Smooth muscle cell (in vitro differentiated cells): ENCODE results near the gene FBXW12. TPM values are rescaled to one million over a fixed set of nuclear protein-coding genes. Genes with fewer than 3 reads are reported as not detected.

Experiments
- DNase-seq: peaks from one replicate; lab custom pipeline; 2025; ENCODE audit not compliant: unreplicated experiment; lab: John Stamatoyannopoulos, UW
- H2AFZ ChIP-seq: fragments of 200-600 bp; sonication (generic); 2 replicates; pipeline ENCODE4 v1.6.0; 2016; ENCODE audit warnings: antibody characterized with exemption, low read depth, mild to moderate bottlenecking
- H3F3A ChIP-seq: fragments of 200-600 bp; sonication (generic); 2 replicates; pipeline ENCODE4 v1.6.0; 2017; ENCODE audit warnings: antibody characterized with exemption, low read depth
- H3K27ac ChIP-seq: fragments of 200-600 bp; sonication (generic); 2 replicates; pipeline ENCODE4 v1.5.1; 2016; ENCODE audit warnings: low read depth, mild to moderate bottlenecking
- H3K27me3 ChIP-seq: fragments of 200-600 bp; sonication (generic); 2 replicates; pipeline ENCODE4 v1.6.1; 2016; ENCODE audit warnings: low read depth, mild to moderate bottlenecking
- H3K36me3 ChIP-seq: fragments of 200-600 bp; sonication (generic); 2 replicates; pipeline ENCODE4 v1.5.1; 2016; ENCODE audit warnings: low read depth
- H3K4me1 ChIP-seq: fragments of 200-600 bp; sonication (generic); 2 replicates; pipeline ENCODE4 v1.5.1; 2016; ENCODE audit warnings: low read depth
- H3K4me2 ChIP-seq: fragments of 200-600 bp; sonication (generic); 2 replicates; pipeline ENCODE4 v1.6.0; 2016; ENCODE audit warnings: mild to moderate bottlenecking
- H3K4me3 ChIP-seq: fragments of 200-600 bp; sonication (generic); 2 replicates; pipeline ENCODE4 v1.5.1; 2016; ENCODE audit warnings: mild to moderate bottlenecking
- H3K79me2 ChIP-seq: fragments of 200-600 bp; sonication (generic); 2 replicates; pipeline ENCODE4 v1.6.0; 2016; ENCODE audit warnings: low read depth, mild to moderate bottlenecking
- H3K9ac ChIP-seq: fragments of 200-600 bp; sonication (generic); 2 replicates; pipeline ENCODE4 v1.6.0; 2016; ENCODE audit warnings: low read depth
- H3K9me3 ChIP-seq: fragments of 200-600 bp; sonication (generic); replicated peaks from 2 replicates; pipeline ENCODE4 v1.5.1; 2016; ENCODE audit warnings: low read depth
- H4K20me1 ChIP-seq: fragments of 200-600 bp; sonication (generic); 2 replicates; pipeline ENCODE4 v1.6.0; 2016; ENCODE audit warnings: low read depth
- CTCF ChIP-seq: fragments of 200-600 bp; sonication (generic); IDR thresholded peaks from 2 replicates; pipeline ENCODE4 v1.5.1; 2017; ENCODE audit warnings: borderline replicate concordance, mild to moderate bottlenecking, antibody characterized with exemption; ENCODE audit not compliant: insufficient read depth, poor library complexity, severe bottlenecking
- WGBS: methylation state at CpG from one replicate; pipeline ENCODE4 v1.1.7; 2016; ENCODE audit warnings: low lambda C conversion rate; 5-methylcytosine and 5-hydroxymethylcytosine counted together
- polyA plus RNA-seq: library from polyadenylated mRNA; unstranded; fragments of >200 nt; fragmentation: Nextera tagmentation; extraction: Ambion mirVana; gene quantifications from 2 replicates; pipeline ENCODE4 v1.2.1, GENCODE V29; 2016
- total RNA-seq: library from RNA; depleted of rRNA; stranded (reverse); fragments of >200 nt; gene quantifications from 2 replicates; pipeline ENCODE4 v1.2.3, GENCODE V29; 2014

The FBXW12 gene
- total and polyA plus RNA-seq, 2 experiments from 2014 or later: 0.07 TPM; not detected in 1

DNA sequence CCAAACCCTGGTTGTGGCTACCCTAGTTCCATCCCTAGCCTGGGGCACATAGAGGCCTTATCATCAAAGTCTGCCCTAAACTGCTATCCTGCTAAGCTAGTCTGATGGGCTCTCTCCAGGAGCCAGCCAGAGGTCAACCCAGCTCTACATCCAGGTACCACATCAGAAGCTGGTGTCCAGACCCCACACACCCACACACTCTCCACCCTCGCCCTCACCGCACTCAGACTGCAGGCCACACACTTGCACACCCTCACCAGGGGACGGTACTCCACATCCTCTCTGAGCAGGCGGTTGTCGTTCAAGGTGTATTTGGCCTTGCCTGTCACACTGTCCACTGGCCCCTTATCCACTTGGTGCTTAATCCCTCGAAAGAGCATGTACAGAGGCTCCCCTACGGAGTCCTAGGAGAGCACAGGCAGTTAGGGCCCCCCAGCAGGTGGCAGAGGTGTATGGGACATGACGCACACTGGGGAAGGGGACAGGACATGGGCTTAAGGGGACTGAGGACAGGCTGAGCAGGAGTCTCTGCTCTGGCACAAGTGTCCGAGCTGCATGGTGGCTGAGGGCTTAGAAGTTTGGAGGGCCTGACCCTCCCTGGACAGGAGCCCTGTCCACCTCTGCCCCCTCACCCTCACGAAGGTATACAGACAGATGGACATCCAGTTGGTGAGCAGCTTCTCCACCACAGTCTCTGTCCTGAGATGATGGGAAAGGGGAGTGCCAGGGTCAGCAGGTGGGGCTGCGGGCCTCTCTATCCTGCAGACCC is 39.8 kb downstream of the FBXW12 start:
- H3K27me3 ChIP-seq: no peaks in the 10 kb centered on the region
- H3K9ac ChIP-seq: no peak overlapping the region
- no peaks in the 10 kb centered on the region for H3K9me3 ChIP-seq
- no peaks in the 10 kb centered on the region for H3K4me1 ChIP-seq
- H4K20me1 ChIP-seq: no peaks in the 10 kb centered on the region
- DNase-seq: no peak
- WGBS: 96% methylated on average over 11 of the region's 11 CpGs
- H3K4me2 ChIP-seq: no peak overlapping the region
- no peak for TF ChIP-seq CTCF
- no peaks in the 10 kb centered on the region for H3K79me2 ChIP-seq
- no peaks in the 10 kb centered on the region for H3F3A ChIP-seq
- H3K36me3 ChIP-seq: no peaks in the 10 kb centered on the region
- no peak overlapping the region for H3K27ac ChIP-seq
- no peak overlapping the region for H3K4me3 ChIP-seq
- no peak overlapping the region for H2AFZ ChIP-seq

DNA sequence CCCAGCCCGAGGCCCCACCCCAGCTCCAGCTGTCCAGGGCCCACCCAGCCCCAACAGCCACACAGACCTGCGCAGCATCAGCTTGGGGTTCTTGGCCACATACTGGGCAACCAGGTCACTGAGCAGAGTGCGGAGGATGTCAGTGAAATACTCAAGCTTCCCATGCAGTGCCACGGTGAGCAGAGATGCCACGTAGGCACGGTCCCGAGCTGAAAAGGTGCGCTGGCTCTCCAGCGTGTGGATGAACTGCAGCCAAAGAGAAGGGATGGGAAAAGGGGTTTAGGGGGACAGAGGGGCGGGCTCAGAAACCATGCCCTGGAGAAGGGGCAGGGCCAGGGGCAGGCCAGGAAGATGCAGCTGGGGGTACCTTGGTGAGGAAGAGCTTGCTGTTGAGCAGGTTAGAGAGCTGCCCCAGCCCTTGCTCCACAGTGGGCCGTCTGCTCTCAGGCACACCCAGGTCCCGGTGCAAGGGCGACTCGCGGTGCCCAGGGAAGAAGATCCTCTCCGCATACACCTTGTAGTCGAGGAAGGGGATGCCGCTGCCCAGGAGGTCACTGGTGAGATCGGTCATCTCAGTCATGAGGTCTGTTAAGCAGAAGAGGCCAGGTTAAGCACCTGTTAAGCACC is 40.5 kb downstream of the FBXW12 start:
- DNase-seq: no peak

GRCh38 chr3:48413086-48413485 is 41.1 kb downstream of the FBXW12 start:
- H3K36me3 ChIP-seq: no peaks in the 10 kb centered on the region
- no peak for TF ChIP-seq CTCF
- 91% methylated on average over 8 of the region's 8 CpGs for WGBS
- H3K4me1 ChIP-seq: no peaks in the 10 kb centered on the region
- H4K20me1 ChIP-seq: no peaks in the 10 kb centered on the region
- H3K9ac ChIP-seq: no peak overlapping the region
- no peaks in the 10 kb centered on the region for H3K79me2 ChIP-seq
- no peak overlapping the region for H2AFZ ChIP-seq
- DNase-seq: no peak
- H3K27me3 ChIP-seq: no peaks in the 10 kb centered on the region
- H3K9me3 ChIP-seq: no peaks in the 10 kb centered on the region
- H3K27ac ChIP-seq: no peak overlapping the region
- H3K4me2 ChIP-seq: no peak overlapping the region
- no peaks in the 10 kb centered on the region for H3F3A ChIP-seq
- no peak overlapping the region for H3K4me3 ChIP-seq

More for the DNA sequence above, 40.5 kb downstream of the FBXW12 start:
- Histone ChIP-seq H3K9ac (no peak overlapping the region), H2AFZ (no peak overlapping the region), H3K4me2 (no peak overlapping the region), H4K20me1 (no peaks in the 10 kb centered on the region), H3K4me1 (no peaks in the 10 kb centered on the region), H3K36me3 (no peaks in the 10 kb centered on the region), H3F3A (no peaks in the 10 kb centered on the region), H3K79me2 (no peaks in the 10 kb centered on the region), H3K9me3 (no peaks in the 10 kb centered on the region), H3K4me3 (no peak overlapping the region), H3K27me3 (no peaks in the 10 kb centered on the region), H3K27ac (no peak overlapping the region)
- no peak for TF ChIP-seq CTCF
- WGBS: 97% methylated on average over 19 of the region's 19 CpGs
